Smooth muscle cell (in vitro differentiated cells): ENCODE data around the gene LNPK. TPM values are rescaled to one million over a fixed set of nuclear protein-coding genes. Genes with fewer than 3 reads are reported as not detected.

Source experiments
- DNase-seq: peaks from one replicate; lab custom pipeline; 2025; ENCODE audit not compliant: unreplicated experiment; lab: John Stamatoyannopoulos, UW
- H2AFZ ChIP-seq: fragments of 200-600 bp; sonication (generic); 2 replicates; pipeline ENCODE4 v1.6.0; 2016; ENCODE audit warnings: antibody characterized with exemption, low read depth, mild to moderate bottlenecking
- H3F3A ChIP-seq: fragments of 200-600 bp; sonication (generic); 2 replicates; pipeline ENCODE4 v1.6.0; 2017; ENCODE audit warnings: antibody characterized with exemption, low read depth
- H3K27ac ChIP-seq: fragments of 200-600 bp; sonication (generic); 2 replicates; pipeline ENCODE4 v1.5.1; 2016; ENCODE audit warnings: low read depth, mild to moderate bottlenecking
- H3K27me3 ChIP-seq: fragments of 200-600 bp; sonication (generic); 2 replicates; pipeline ENCODE4 v1.6.1; 2016; ENCODE audit warnings: low read depth, mild to moderate bottlenecking
- H3K36me3 ChIP-seq: fragments of 200-600 bp; sonication (generic); 2 replicates; pipeline ENCODE4 v1.5.1; 2016; ENCODE audit warnings: low read depth
- H3K4me1 ChIP-seq: fragments of 200-600 bp; sonication (generic); 2 replicates; pipeline ENCODE4 v1.5.1; 2016; ENCODE audit warnings: low read depth
- H3K4me2 ChIP-seq: fragments of 200-600 bp; sonication (generic); 2 replicates; pipeline ENCODE4 v1.6.0; 2016; ENCODE audit warnings: mild to moderate bottlenecking
- H3K4me3 ChIP-seq: fragments of 200-600 bp; sonication (generic); 2 replicates; pipeline ENCODE4 v1.5.1; 2016; ENCODE audit warnings: mild to moderate bottlenecking
- H3K79me2 ChIP-seq: fragments of 200-600 bp; sonication (generic); 2 replicates; pipeline ENCODE4 v1.6.0; 2016; ENCODE audit warnings: low read depth, mild to moderate bottlenecking
- H3K9ac ChIP-seq: fragments of 200-600 bp; sonication (generic); 2 replicates; pipeline ENCODE4 v1.6.0; 2016; ENCODE audit warnings: low read depth
- H3K9me3 ChIP-seq: fragments of 200-600 bp; sonication (generic); replicated peaks from 2 replicates; pipeline ENCODE4 v1.5.1; 2016; ENCODE audit warnings: low read depth
- H4K20me1 ChIP-seq: fragments of 200-600 bp; sonication (generic); 2 replicates; pipeline ENCODE4 v1.6.0; 2016; ENCODE audit warnings: low read depth
- CTCF ChIP-seq: fragments of 200-600 bp; sonication (generic); IDR thresholded peaks from 2 replicates; pipeline ENCODE4 v1.5.1; 2017; ENCODE audit warnings: borderline replicate concordance, mild to moderate bottlenecking, antibody characterized with exemption; ENCODE audit not compliant: insufficient read depth, poor library complexity, severe bottlenecking
- WGBS: methylation state at CpG from one replicate; pipeline ENCODE4 v1.1.7; 2016; ENCODE audit warnings: low lambda C conversion rate; 5-methylcytosine and 5-hydroxymethylcytosine counted together
- polyA plus RNA-seq: library from polyadenylated mRNA; unstranded; fragments of >200 nt; fragmentation: Nextera tagmentation; extraction: Ambion mirVana; gene quantifications from 2 replicates; pipeline ENCODE4 v1.2.1, GENCODE V29; 2016
- total RNA-seq: library from RNA; depleted of rRNA; stranded (reverse); fragments of >200 nt; gene quantifications from 2 replicates; pipeline ENCODE4 v1.2.3, GENCODE V29; 2014

The LNPK gene
- total and polyA plus RNA-seq, 2 experiments from 2014 or later: 14.4 to 38.5 TPM

DNA sequence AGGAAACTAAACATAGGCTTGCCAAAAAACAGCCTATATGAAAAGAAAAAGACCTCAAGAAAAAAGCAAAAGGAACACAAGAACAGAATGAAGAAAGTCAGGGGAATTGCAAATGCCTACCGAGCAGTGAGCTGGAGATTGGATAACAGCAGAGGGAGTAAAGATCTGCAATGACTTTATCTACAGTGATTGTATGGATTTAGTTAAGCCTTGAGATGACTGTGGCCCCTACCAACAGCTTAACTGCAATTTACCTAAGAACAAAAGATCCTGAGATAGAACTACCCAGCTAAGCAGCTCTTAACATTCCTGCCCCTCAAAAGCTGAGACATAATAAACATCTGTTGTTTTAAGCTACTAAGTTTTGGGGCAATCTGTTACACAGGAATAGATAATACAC lies 20.5 kb downstream of the LNPK start:
- Histone ChIP-seq H3K4me2 (no peak overlapping the region), H3K27ac (no peak overlapping the region), H4K20me1 (peaks cover 43% of the 10 kb centered on the region), H3K36me3 (peaks cover 6% of the 10 kb centered on the region), H3K4me1 (peaks cover 15% of the 10 kb centered on the region), H3F3A (no peaks in the 10 kb centered on the region), H2AFZ (no peak overlapping the region), H3K27me3 (no peaks in the 10 kb centered on the region), H3K9ac (no peak overlapping the region), H3K9me3 (no peaks in the 10 kb centered on the region), H3K79me2 (no peaks in the 10 kb centered on the region), H3K4me3 (no peak overlapping the region)
- no peak for TF ChIP-seq CTCF
- WGBS: 41% methylated on average over 1 of the region's 1 CpG
- no peak for DNase-seq

DNA sequence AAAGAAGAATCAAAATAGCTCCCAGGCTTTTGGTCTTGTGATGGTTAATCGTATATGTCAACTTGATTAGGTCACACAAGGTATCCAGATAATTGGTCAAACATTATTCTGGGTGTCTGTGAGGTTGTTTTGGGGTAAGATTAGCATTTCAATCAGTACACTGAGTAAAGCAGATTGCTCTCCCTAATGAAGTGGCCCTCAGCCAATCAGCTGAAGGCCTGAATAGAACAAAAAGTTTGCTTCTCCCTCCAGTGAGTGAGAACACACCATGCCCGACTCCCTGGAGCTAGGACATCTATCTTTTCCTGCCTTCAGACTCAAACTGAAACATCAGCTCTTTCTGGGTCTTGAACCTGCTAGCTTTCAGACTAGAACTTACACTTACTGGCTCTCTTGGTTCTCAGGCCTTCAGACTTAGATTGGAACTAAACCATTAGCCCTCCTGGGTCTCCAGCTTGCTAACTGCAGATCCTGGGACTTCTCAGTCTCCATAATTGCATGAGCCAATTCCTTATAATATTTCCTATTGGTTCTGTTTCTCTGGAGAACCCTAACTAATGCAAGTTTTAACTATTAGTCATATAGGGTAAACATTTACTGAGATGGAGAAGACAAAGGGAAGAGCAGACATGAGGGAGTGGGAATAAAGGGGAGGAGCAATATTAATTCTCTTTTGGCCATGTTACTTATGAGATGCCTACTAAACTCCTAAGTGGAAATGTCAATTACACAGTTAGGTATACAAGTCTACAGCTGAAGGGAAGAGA lies 25.5 kb downstream of the LNPK start:
- no peaks in the 10 kb centered on the region for H3K79me2 ChIP-seq

DNA sequence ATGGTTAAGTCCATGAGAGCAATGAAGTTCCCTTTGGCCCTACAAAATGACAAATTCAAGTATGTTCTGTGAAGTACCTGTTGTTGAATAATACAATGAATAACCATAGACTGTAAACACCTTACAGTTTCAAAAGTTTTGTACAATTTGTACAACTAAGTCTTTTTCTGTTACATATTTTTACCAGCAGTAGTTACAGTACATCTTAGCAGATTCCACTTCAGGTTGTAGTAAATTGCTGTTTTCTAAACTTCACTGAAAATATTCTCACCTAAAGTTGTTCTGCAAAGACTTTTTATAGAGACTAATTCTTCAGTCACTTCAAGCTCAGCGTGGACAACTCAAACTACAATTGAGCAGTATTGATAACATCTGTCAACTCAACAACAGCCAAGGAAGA lies 28.7 kb downstream of the LNPK start:
- Histone ChIP-seq H3K4me2 (no peak overlapping the region), H3K27ac (no peak overlapping the region), H2AFZ (no peak overlapping the region), H3K36me3 (peaks cover 15% of the 10 kb centered on the region), H3K9me3 (peaks cover 9% of the 10 kb centered on the region), H3K4me3 (no peak overlapping the region), H4K20me1 (peaks cover 7% of the 10 kb centered on the region), H3K4me1 (no peaks in the 10 kb centered on the region), H3K9ac (no peak overlapping the region), H3K79me2 (no peaks in the 10 kb centered on the region), H3F3A (no peaks in the 10 kb centered on the region), H3K27me3 (no peaks in the 10 kb centered on the region)
- no peak for DNase-seq
- TF ChIP-seq CTCF: no peak
- 100% methylated on average over 1 of the region's 1 CpG for WGBS

More for the DNA sequence above, 25.5 kb downstream of the LNPK start:
- TF ChIP-seq CTCF: no peak
- Histone ChIP-seq H3K9ac (no peak overlapping the region), H2AFZ (no peak overlapping the region), H3K27me3 (no peaks in the 10 kb centered on the region), H3K4me2 (no peak overlapping the region), H3K9me3 (peaks cover 9% of the 10 kb centered on the region), H3K27ac (no peak overlapping the region), H3K4me1 (peaks cover 10% of the 10 kb centered on the region), H4K20me1 (peaks cover 8% of the 10 kb centered on the region), H3K4me3 (no peak overlapping the region), H3F3A (no peaks in the 10 kb centered on the region), H3K36me3 (peaks cover 15% of the 10 kb centered on the region)
- WGBS: 92% methylated on average over 2 of the region's 2 CpGs
- no peak for DNase-seq

- WGBS: 94% methylated on average over 3 of the region's 3 CpGs
- H3K9me3 ChIP-seq: no peaks in the 10 kb centered on the region
- H4K20me1 ChIP-seq: peaks cover 7% of the 10 kb centered on the region
- H3K4me2 ChIP-seq: no peak overlapping the region
- no peaks in the 10 kb centered on the region for H3K4me1 ChIP-seq
- H3K27ac ChIP-seq: no peak overlapping the region
- H3K27me3 ChIP-seq: no peaks in the 10 kb centered on the region
- H2AFZ ChIP-seq: no peak overlapping the region
- H3F3A ChIP-seq: no peaks in the 10 kb centered on the region
- no peak overlapping the region for H3K4me3 ChIP-seq
- TF ChIP-seq CTCF: no peak
- H3K36me3 ChIP-seq: no peaks in the 10 kb centered on the region
- H3K79me2 ChIP-seq: no peaks in the 10 kb centered on the region
- no peak overlapping the region for H3K9ac ChIP-seq
- no peak for DNase-seq
Measured at GRCh38 chr2:175966839-175967238, 35.2 kb downstream of the LNPK start.
